Measurements from ENCODE around the gene CSF2RB.

The CSF2RB gene

DNA sequence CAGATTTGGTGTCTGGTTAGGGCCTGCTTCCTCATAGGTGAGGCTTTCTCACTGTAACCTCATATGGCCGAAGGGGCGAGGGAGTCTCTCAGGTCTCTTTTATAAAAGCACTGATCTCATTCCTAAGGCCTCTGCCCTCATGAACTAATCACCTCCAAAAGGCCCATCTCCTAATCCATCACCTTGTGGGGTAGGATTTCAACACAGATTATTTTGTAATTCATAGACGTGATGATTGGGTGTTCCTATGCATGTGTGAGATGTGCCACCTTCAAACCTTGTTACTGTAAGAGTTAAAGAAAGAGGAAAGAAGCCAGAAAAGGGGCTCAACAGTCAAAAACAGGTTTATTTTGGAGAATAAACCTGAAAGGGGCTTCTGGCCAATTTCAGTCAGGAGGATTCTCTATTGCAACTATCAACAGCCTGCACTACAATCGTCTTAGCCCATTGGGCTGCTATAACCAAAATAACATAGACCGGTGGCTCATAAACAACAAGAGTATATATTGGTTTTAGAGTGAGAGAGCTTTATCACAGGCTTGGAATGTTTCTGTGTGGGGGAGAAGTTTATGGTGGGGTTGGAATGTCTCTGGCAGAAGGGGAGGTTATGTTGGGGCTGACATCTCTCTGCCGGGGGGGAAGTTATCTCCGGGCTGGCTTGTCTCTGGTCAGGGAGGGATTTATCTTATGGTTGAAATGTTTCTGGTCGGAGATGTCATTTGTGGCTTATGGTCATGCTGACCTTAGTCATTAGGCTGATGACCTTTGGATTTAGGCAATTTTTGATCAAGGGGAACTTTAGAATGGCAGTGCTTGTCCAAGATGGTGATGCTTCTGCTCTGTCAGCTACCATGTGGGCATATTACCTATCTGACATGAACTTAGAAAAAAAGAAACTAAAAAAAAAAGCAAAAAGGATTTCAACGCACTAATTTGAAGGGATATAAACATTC lies 35.1 kb downstream of the CSF2RB start:
- TF ChIP-seq, protein P1, sequence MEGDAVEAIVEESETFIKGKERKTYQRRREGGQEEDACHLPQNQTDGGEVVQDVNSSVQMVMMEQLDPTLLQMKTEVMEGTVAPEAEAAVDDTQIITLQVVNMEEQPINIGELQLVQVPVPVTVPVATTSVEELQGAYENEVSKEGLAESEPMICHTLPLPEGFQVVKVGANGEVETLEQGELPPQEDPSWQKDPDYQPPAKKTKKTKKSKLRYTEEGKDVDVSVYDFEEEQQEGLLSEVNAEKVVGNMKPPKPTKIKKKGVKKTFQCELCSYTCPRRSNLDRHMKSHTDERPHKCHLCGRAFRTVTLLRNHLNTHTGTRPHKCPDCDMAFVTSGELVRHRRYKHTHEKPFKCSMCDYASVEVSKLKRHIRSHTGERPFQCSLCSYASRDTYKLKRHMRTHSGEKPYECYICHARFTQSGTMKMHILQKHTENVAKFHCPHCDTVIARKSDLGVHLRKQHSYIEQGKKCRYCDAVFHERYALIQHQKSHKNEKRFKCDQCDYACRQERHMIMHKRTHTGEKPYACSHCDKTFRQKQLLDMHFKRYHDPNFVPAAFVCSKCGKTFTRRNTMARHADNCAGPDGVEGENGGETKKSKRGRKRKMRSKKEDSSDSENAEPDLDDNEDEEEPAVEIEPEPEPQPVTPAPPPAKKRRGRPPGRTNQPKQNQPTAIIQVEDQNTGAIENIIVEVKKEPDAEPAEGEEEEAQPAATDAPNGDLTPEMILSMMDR (conservative IDR thresholded peaks at IDR 0.05; ENCODE audit: low read length), result no peak
- TF ChIP-seq EZH2phosphoT487 (IDR thresholded peaks at IDR 0.05; ENCODE audit: borderline replicate concordance), result no peak

GRCh38 chr22:36950797-36951590 lies 37.6 kb downstream of the CSF2RB start:
- no peaks in the 10 kb centered on the region for H4K20me1 ChIP-seq (ENCODE audit: insufficient read depth, low read length, poor library complexity, severe bottlenecking)
- H3K27me3 ChIP-seq (ENCODE audit: insufficient read depth, low read length, poor library complexity, severe bottlenecking), result no peaks in the 10 kb centered on the region
- H3K36me3 ChIP-seq (ENCODE audit: insufficient read depth, low read length), result no peaks in the 10 kb centered on the region
- no peak for TF ChIP-seq EZH2phosphoT487 (IDR thresholded peaks at IDR 0.05; ENCODE audit: borderline replicate concordance)
- TF ChIP-seq, protein P1 (conservative IDR thresholded peaks at IDR 0.05; ENCODE audit: low read length), result no peak
- H3K4me2 ChIP-seq (ENCODE audit: low read depth, low read length, poor library complexity, severe bottlenecking), result no peak overlapping the region
- H3K4me1 ChIP-seq (ENCODE audit: insufficient read depth, low read length, poor library complexity, severe bottlenecking), result no peaks in the 10 kb centered on the region
- no peak overlapping the region for H2AFZ ChIP-seq (ENCODE audit: low read length)
- H3F3A ChIP-seq (ENCODE audit: low read depth), result no peaks in the 10 kb centered on the region
- H3K9me2 ChIP-seq (replicated peaks; ENCODE audit: low read depth, low read length), result no peaks in the 10 kb centered on the region
- H3K4me3 ChIP-seq (ENCODE audit: low read length, poor library complexity, severe bottlenecking), result no peak overlapping the region
- no peak overlapping the region for H3K9ac ChIP-seq (ENCODE audit: low read depth, low read length, poor library complexity, severe bottlenecking)
- no peaks in the 10 kb centered on the region for H3K9me3 ChIP-seq (ENCODE audit: insufficient read depth, low read depth, low read length)
- H3K79me2 ChIP-seq (ENCODE audit: insufficient read depth, low read length), result no peaks in the 10 kb centered on the region

More for the DNA sequence above, 35.1 kb downstream of the CSF2RB start:
- Histone ChIP-seq H2AFZ (ENCODE audit: low read length) (no peak overlapping the region), H3K36me3 (ENCODE audit: insufficient read depth, low read length) (no peaks in the 10 kb centered on the region), H3K27me3 (ENCODE audit: insufficient read depth, low read length, poor library complexity, severe bottlenecking) (no peaks in the 10 kb centered on the region), H3K9me3 (ENCODE audit: insufficient read depth, low read depth, low read length) (no peaks in the 10 kb centered on the region), H3K4me3 (ENCODE audit: low read length, poor library complexity, severe bottlenecking) (no peak overlapping the region), H4K20me1 (ENCODE audit: insufficient read depth, low read length, poor library complexity, severe bottlenecking) (no peaks in the 10 kb centered on the region), H3K4me1 (ENCODE audit: insufficient read depth, low read length, poor library complexity, severe bottlenecking) (no peaks in the 10 kb centered on the region), H3K79me2 (ENCODE audit: insufficient read depth, low read length) (no peaks in the 10 kb centered on the region), H3K9me2 (replicated peaks; ENCODE audit: low read depth, low read length) (no peaks in the 10 kb centered on the region), H3K4me2 (ENCODE audit: low read depth, low read length, poor library complexity, severe bottlenecking) (no peak overlapping the region), H3K9ac (ENCODE audit: low read depth, low read length, poor library complexity, severe bottlenecking) (no peak overlapping the region), H3F3A (ENCODE audit: low read depth) (no peaks in the 10 kb centered on the region)

DNA sequence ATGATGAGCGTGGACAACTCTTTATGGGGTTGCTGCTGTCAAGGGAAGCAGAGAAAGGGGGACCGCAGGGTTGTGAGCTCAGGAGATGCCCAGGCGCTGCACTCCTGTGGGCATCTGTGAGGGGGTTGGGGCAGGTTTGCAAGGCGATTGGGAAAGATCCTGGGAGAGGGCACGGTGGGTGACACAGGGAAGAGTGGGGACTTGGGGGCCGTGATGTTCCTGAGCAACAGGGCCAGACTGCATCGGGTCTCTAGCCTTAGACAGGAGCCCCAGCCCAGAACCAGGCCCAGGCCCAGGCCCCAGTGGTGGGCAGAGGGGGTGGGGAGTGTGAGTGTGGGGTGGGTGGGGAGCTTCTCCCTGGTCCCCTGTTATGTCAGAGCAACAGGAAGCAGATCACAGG lies 38.3 kb downstream of the CSF2RB start:
- TF ChIP-seq, protein P1 (conservative IDR thresholded peaks at IDR 0.05; ENCODE audit: low read length), result no peak
- TF ChIP-seq EZH2phosphoT487 (IDR thresholded peaks at IDR 0.05; ENCODE audit: borderline replicate concordance), result no peak
- Histone ChIP-seq H3K9me3 (ENCODE audit: insufficient read depth, low read depth, low read length) (no peaks in the 10 kb centered on the region), H3K9ac (ENCODE audit: low read depth, low read length, poor library complexity, severe bottlenecking) (no peak overlapping the region), H3K4me2 (ENCODE audit: low read depth, low read length, poor library complexity, severe bottlenecking) (no peak overlapping the region), H3K4me1 (ENCODE audit: insufficient read depth, low read length, poor library complexity, severe bottlenecking) (no peaks in the 10 kb centered on the region), H3K79me2 (ENCODE audit: insufficient read depth, low read length) (no peaks in the 10 kb centered on the region), H4K20me1 (ENCODE audit: insufficient read depth, low read length, poor library complexity, severe bottlenecking) (no peaks in the 10 kb centered on the region), H3K36me3 (ENCODE audit: insufficient read depth, low read length) (no peaks in the 10 kb centered on the region), H3K9me2 (replicated peaks; ENCODE audit: low read depth, low read length) (no peaks in the 10 kb centered on the region), H3K4me3 (ENCODE audit: low read length, poor library complexity, severe bottlenecking) (no peak overlapping the region), H3F3A (ENCODE audit: low read depth) (no peaks in the 10 kb centered on the region), H3K27me3 (ENCODE audit: insufficient read depth, low read length, poor library complexity, severe bottlenecking) (no peaks in the 10 kb centered on the region), H2AFZ (ENCODE audit: low read length) (no peak overlapping the region)

Measured in Loucy (cell line).